GM20000 (cell line): Measurements from ENCODE around the gene INPPL1.
"Not testable (repeated sequence)": the region's sequence is repeated elsewhere in the genome, so short reads cannot be mapped to it uniquely, and the experiment has no call there.

Experiments
- DNase-seq: peaks from one replicate; pipeline ENCODE4 v3.0.0; 2012; ENCODE audit warnings: low spot score
- CTCF ChIP-seq: IDR thresholded peaks from 2 replicates; pipeline ENCODE4 v1.5.1; 2012; ENCODE audit warnings: mild to moderate bottlenecking, control low read depth; ENCODE audit errors: extremely low read depth, missing control alignments

The INPPL1 gene

GRCh38 chr11:72253392-72253791, 28.8 kb downstream of the INPPL1 start:
- DNase-seq = no peak
- TF ChIP-seq CTCF = no peak

GRCh38 chr11:72254299-72254993, 29.9 kb downstream of the INPPL1 start:
- no peak for TF ChIP-seq CTCF
- DNase-seq = no peak

- no peak for DNase-seq
Observed at GRCh38 chr11:72257570-72257969, 33.0 kb downstream of the INPPL1 start.

GRCh38 chr11:72259490-72259889, 34.9 kb downstream of the INPPL1 start:
- no peak for TF ChIP-seq CTCF
- DNase-seq = no peak

More at GRCh38 chr11:72257570-72257969, 33.0 kb downstream of the INPPL1 start:
- no peak for TF ChIP-seq CTCF

- TF ChIP-seq CTCF = no peak
- no peak for DNase-seq
Observed at GRCh38 chr11:72260574-72260973, 36.0 kb downstream of the INPPL1 start.

- no peak for DNase-seq
- no peak for TF ChIP-seq CTCF
Observed at GRCh38 chr11:72263361-72263760, 38.8 kb downstream of the INPPL1 start.

GRCh38 chr11:72265951-72266350, 41.4 kb downstream of the INPPL1 start:
- TF ChIP-seq CTCF = no peak

GRCh38 chr11:72266960-72267359, 42.4 kb downstream of the INPPL1 start:
- DNase-seq = not testable (repeated sequence)

More at GRCh38 chr11:72265951-72266350, 41.4 kb downstream of the INPPL1 start:
- DNase-seq = no peak
